ENCODE results near the gene MAD2L2.

DNA sequence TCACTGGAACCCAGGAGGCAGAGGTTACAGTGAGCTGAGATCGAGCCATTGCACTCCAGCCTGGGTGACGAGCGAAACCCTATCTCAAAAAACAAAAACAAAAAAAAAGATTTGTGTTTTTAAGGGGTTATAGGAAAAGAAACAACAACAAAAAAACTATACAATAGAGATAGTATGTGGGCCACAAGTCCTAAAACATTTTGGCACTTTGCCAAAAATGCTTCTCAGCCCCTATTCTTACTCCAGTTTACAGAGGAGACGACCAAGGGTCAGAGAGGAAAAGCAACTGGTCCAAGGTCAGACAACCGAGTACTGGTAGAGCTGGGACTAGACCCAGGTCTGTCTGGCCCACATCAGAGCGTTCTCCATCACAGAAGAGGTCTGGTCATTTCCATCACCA lies 23.3 kb downstream of the MAD2L2 start:
- TF ChIP-seq POLR2AphosphoS5 (IDR thresholded peaks at IDR 0.05) (no peak), CTCF (IDR thresholded peaks at IDR 0.05) (no peak), POLR2A (IDR thresholded peaks at IDR 0.05) (no peak)

All from upper lobe of left lung (tissue), 4 donors.